ENCODE measurements around the gene PTGES3L.

DNA sequence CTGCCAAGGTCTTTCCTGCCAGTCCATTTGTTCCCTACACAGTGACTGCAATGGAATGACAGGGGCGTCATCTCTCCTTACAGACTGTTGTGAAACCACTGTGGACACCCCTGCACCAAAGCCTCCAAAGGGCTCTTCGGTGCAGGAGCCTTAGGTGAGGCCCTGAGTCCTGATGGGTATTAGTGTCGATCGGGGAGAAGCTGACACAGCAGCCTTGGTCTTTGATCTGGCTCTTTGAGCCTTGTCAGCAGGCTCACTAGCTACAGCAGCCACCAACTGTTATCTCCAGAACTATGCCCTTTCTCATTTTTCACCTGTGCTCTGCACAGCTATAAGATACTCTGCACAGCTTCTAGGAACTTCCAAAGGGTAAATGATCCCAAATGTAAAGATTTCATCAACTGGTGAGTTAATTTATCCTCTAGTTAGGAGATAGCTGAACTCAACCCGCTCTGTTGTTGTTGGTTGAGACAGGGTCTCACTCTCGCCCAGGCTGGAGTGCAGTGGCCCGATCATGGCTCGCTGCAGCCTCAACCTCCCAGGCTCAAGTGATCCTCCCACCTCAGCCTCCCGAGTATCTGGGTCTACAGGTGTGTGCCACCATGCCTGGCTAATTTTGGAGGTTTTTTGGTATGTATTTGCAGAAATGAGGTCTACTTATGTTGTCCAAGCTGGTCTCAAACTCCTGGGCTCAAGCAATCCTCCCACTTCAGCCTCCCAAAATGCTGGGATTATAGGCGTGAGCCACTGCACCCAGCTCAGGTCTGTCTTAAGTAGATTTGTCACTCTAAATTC, 59.6 kb downstream of the PTGES3L start:
- TF ChIP-seq, protein P1, sequence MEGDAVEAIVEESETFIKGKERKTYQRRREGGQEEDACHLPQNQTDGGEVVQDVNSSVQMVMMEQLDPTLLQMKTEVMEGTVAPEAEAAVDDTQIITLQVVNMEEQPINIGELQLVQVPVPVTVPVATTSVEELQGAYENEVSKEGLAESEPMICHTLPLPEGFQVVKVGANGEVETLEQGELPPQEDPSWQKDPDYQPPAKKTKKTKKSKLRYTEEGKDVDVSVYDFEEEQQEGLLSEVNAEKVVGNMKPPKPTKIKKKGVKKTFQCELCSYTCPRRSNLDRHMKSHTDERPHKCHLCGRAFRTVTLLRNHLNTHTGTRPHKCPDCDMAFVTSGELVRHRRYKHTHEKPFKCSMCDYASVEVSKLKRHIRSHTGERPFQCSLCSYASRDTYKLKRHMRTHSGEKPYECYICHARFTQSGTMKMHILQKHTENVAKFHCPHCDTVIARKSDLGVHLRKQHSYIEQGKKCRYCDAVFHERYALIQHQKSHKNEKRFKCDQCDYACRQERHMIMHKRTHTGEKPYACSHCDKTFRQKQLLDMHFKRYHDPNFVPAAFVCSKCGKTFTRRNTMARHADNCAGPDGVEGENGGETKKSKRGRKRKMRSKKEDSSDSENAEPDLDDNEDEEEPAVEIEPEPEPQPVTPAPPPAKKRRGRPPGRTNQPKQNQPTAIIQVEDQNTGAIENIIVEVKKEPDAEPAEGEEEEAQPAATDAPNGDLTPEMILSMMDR (optimal IDR thresholded peaks at IDR 0.05 in 1 of 3, IDR thresholded peaks at IDR 0.05 in 1 of 3, conservative IDR thresholded peaks at IDR 0.05 in 1 of 3; ENCODE audit: extremely low read depth in 1 of 3, insufficient read depth in 2 of 3, low read length in 3 of 3) = no peak
- TF ChIP-seq EZH2 (IDR thresholded peaks at IDR 0.05; ENCODE audit: low read length) = no peak
